ENCODE data around the gene GADD45GIP1. TPM values are rescaled to one million over a fixed set of nuclear protein-coding genes. Genes with fewer than 3 reads are reported as not detected.

Gene GADD45GIP1
- total RNA-seq, 1 experiment from 2014 or later: 47.5 TPM

DNA sequence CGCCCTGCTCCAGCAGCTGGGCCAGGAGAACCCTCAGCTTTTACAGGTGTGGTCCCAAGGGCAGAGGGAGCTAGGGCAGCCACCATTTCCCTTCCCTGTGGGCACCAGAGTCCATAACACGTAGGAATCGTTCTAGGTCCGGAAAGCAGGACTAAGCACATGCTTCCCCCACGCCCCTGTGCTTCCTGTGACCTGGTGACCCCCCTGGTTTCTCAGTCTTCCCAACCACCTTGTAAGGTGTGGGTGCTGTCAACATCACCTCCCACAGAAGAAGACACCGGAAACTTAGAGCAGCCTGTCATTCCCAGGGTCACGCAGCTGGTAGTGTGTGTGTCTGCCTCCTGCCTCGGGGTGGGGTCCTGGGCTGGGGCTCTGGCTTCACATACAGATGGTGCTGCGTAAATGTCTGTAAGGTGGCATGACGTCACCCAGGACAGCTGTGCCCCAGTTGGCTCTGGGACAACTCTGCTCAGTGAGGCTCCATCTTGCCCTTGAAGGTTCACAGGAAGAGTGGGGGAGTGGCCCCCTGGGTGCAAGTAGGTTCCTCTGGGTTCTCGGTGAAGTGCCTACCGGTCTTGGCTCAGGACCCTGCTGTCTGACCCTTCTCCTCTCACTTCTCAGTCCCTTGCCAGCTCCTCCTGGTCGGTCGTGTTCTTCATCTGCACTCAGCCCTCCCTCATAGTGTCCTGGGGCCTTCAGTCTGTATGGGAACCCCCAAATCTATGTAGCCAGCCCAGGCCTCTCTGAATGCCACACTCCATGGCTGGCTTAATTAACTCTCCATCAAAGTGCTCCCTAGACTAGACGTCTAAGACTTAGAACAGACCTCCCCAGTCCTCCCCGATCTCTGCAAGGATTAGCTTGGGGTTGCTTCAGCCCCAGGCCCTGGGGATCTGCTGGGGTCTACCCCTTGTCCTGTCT, 7.4 kb downstream of the GADD45GIP1 start:
- Mint-ChIP-seq H3K27me3 (ENCODE audit: insufficient read depth, unreplicated experiment) (no peaks in the 10 kb centered on the region), H3K4me1 (ENCODE audit: insufficient read depth, unreplicated experiment) (peaks cover 13% of the 10 kb centered on the region), H3K36me3 (ENCODE audit: insufficient read depth, unreplicated experiment) (peaks cover 83% of the 10 kb centered on the region), H3K9me3 (ENCODE audit: unreplicated experiment) (no peaks in the 10 kb centered on the region), H3K4me3 (ENCODE audit: unreplicated experiment) (no peak overlapping the region), H3K27ac (ENCODE audit: low read depth, unreplicated experiment) (peak overlapping the region; percentile 47)
- ChIA-PET POLR2A (interaction anchor here (0.6 kb wide), 2 partner anchors 10 to 315 kb away, joined by 3 read pairs; no protein-coding TSS in a partner anchor), CTCF (interaction anchor here (0.6 to 1.5 kb wide), 2 partner anchors 16 to 36 kb away, joined by 4 to 6 read pairs; no protein-coding TSS in a partner anchor)
- no peak for DNase-seq (ENCODE audit: unreplicated experiment)
- intact Hi-C loops (cut with micrococcal nuclease): no loop called here
- TF ChIP-seq, protein P1, sequence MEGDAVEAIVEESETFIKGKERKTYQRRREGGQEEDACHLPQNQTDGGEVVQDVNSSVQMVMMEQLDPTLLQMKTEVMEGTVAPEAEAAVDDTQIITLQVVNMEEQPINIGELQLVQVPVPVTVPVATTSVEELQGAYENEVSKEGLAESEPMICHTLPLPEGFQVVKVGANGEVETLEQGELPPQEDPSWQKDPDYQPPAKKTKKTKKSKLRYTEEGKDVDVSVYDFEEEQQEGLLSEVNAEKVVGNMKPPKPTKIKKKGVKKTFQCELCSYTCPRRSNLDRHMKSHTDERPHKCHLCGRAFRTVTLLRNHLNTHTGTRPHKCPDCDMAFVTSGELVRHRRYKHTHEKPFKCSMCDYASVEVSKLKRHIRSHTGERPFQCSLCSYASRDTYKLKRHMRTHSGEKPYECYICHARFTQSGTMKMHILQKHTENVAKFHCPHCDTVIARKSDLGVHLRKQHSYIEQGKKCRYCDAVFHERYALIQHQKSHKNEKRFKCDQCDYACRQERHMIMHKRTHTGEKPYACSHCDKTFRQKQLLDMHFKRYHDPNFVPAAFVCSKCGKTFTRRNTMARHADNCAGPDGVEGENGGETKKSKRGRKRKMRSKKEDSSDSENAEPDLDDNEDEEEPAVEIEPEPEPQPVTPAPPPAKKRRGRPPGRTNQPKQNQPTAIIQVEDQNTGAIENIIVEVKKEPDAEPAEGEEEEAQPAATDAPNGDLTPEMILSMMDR (IDR thresholded peaks at IDR 0.05; ENCODE audit: unreplicated experiment): no peak
- no TSS peak for BruUV-seq (replicated peaks)

DNA sequence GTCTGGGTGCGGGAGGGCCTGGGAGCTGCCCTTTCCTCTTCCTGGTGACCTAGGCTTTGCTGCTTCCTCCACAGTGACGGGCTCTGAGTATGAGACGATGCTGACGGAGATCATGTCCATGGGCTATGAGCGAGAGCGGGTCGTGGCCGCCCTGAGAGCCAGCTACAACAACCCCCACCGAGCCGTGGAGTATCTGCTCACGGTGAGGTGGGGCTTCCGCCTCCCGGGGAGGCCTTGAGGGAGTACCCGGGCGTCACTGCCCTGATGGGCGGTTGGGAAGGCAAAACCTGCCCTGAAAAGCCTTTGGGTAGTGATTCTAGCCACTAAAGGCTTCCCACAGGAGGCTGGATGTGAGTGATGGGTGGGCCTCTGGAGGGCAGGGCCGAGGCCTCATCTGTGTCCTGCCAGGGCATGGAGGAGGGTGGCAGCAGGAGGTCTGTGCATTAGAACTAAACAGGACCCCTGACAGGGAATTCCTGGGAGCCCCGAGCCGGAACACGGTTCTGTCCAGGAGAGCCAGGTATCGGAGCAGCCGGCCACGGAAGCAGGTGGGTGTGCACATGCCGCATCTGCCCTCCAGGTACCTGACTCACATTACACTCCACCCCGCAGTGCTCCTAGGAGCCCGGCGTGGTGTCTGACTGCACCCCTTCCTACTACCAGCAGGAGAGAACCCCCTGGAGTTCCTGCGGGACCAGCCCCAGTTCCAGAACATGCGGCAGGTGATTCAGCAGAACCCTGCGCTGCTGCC, 8.2 kb downstream of the GADD45GIP1 start:
- Mint-ChIP-seq H3K27me3 (ENCODE audit: insufficient read depth, unreplicated experiment) (no peaks in the 10 kb centered on the region), H3K4me1 (ENCODE audit: insufficient read depth, unreplicated experiment) (peaks cover 7% of the 10 kb centered on the region), H3K9me3 (ENCODE audit: unreplicated experiment) (no peaks in the 10 kb centered on the region), H3K36me3 (ENCODE audit: insufficient read depth, unreplicated experiment) (peaks cover 87% of the 10 kb centered on the region), H3K27ac (ENCODE audit: low read depth, unreplicated experiment) (no peak overlapping the region), H3K4me3 (ENCODE audit: unreplicated experiment) (no peak overlapping the region)
- no TSS peak for BruUV-seq (replicated peaks)
- CTCF ChIA-PET: interaction anchor here (0.6 to 1.4 kb wide), 2 partner anchors 17 to 37 kb away, joined by 4 to 8 read pairs; no protein-coding TSS in a partner anchor
- intact Hi-C loops (cut with micrococcal nuclease): no loop called here
- TF ChIP-seq, protein P1 (IDR thresholded peaks at IDR 0.05; ENCODE audit: unreplicated experiment): no peak
- POLR2A ChIA-PET: interaction anchor here (0.6 kb wide), 1 partner anchor 314 kb away, joined by 3 read pairs; no protein-coding TSS in a partner anchor
- DNase-seq (ENCODE audit: unreplicated experiment): no peak

DNA sequence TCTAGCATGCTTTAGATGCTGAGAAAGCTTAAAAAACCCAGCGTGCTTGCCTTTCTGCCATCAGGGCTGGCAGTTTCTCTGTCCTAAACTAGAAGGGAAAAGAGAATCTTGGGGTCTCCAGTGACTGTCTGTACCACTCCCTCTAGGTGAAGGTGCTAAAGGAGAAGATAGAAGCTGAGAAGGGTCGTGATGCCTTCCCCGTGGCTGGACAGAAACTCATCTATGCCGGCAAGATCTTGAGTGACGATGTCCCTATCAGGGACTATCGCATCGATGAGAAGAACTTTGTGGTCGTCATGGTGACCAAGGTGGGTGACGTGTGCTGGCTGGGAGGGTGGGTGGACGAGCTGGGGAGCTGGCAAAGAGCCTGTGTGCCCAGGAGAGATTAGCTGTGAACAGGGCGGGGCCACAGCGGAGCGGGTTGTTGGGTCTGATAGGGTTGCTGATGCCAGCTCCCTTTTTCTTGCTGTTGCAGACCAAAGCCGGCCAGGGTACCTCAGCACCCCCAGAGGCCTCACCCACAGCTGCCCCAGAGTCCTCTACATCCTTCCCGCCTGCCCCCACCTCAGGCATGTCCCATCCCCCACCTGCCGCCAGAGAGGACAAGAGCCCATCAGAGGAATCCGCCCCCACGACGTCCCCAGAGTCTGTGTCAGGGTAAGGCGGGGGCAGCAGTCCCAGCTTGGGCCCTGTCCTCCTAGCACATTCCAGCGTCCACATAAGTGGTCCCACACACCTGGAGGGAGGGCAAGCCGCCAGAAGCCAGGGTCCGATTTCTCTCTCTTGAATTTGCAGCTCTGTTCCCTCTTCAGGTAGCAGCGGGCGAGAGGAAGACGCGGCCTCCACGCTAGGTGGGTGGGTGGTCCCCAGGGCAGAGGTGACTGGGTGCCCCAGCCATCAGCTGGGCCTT, 9.1 kb downstream of the GADD45GIP1 start:
- H3K36me3 Mint-ChIP-seq (ENCODE audit: insufficient read depth, unreplicated experiment): peaks cover 88% of the 10 kb centered on the region
- intact Hi-C loops (cut with micrococcal nuclease): no loop called here
- ChIA-PET POLR2A (interaction anchor here (1.0 to 1.4 kb wide), 2 partner anchors 8 to 11 kb away, joined by 3 to 5 read pairs; partner anchors contain the start of gene GADD45GIP1), CTCF (interaction anchor here (0.6 to 1.4 kb wide), 3 partner anchors 17 to 801 kb away, joined by 3 to 8 read pairs (median 3); no protein-coding TSS in a partner anchor)
- TF ChIP-seq, protein P1 (IDR thresholded peaks at IDR 0.05; ENCODE audit: unreplicated experiment): no peak
- no peaks in the 10 kb centered on the region for H3K9me3 Mint-ChIP-seq (ENCODE audit: unreplicated experiment)
- no peak overlapping the region for H3K27ac Mint-ChIP-seq (ENCODE audit: low read depth, unreplicated experiment)
- BruUV-seq (replicated peaks): no TSS peak
- H3K4me1 Mint-ChIP-seq (ENCODE audit: insufficient read depth, unreplicated experiment): peaks cover 13% of the 10 kb centered on the region
- DNase-seq (ENCODE audit: unreplicated experiment): no peak
- H3K4me3 Mint-ChIP-seq (ENCODE audit: unreplicated experiment): peak overlapping the region; percentile 84
- no peaks in the 10 kb centered on the region for H3K27me3 Mint-ChIP-seq (ENCODE audit: insufficient read depth, unreplicated experiment)
